ENCODE measurements around the gene OSBPL9.

The OSBPL9 gene

DNA sequence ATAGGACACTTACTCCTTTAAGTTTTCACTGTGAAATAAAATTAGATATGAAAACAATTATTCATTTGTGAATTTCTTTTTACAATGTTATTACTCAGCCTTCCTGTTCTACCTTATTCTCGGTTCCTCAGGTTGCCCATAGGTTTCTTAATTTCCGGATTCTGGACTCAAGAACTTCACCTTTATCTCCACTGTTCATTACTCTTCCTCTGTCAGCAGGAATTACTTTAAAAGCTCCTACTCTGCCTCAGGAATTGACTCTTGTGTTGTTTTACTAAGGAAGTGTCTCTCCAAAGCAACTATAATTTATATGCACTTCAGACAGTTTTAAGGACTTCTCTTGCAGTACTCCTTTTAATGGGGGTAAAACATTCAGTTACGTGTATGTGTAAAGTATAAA lies 123.8 kb downstream of the OSBPL9 start:
- DNase-seq (ENCODE audit: low read depth), result no peak

DNA sequence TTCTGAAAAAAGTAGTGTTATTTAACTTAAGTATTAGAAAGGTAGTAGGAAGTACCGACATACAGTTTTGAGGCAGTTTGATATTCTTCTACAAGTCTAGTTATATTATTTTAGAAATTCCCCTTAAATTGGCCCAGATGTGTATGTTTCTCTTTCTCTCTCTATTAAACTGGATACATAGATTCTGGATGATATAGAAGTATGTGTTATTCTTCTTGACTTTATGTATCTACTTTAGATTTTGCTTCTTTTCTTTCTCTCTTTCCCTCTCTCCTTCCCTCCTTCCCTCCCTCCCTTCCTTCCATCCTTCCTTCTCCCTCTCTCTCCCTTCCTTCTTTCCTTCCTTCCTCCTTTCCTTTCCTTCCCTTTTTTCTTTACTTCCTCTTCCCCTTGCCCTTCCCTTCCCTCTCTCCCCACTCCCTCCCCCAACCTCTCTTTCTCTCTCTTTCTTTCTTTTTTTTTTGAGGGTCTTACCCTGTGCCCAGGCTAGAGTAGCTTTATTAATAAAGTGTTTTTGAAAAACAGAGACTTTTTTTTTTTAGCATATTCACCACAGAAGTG lies 124.3 kb downstream of the OSBPL9 start:
- no peak for DNase-seq (ENCODE audit: low read depth)

DNA sequence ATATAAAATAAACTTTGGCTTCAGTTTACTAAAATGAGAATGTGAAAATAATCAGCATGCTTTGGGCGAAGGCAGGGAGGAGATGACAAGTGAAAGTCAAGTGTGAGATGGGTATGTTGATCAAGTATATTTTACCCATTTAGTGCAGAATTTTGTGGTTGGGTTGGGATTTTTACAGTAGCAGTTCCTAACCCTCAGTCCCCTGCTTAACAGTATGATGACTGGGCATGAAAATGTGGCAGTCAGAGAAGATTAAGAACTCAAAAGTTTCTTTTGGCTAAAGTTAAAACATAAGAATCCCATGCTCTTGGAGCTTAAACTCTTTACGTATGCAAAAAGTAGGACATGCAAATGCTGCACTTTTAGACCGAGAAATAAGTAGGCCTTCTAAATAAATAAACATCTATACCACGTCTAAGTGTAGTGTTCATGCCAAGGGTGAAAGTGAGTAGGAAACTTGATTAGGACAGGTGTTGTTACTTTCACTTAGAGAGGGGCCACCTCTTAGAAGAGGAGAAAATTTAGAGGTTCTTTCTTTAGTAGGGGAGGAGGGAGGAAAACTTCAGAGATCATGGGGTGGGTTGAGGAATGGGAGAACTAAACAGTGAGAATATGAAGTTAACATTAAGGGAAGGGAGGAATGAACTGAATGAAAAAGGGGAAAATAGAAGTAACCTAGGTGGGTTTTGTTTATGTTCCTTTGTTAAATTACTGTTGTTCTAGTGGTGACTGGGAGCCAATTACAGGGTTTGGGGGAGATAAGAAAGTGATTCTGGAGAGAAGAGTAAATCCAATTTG lies 127.8 kb downstream of the OSBPL9 start:
- no peak for DNase-seq (ENCODE audit: low read depth)

DNA sequence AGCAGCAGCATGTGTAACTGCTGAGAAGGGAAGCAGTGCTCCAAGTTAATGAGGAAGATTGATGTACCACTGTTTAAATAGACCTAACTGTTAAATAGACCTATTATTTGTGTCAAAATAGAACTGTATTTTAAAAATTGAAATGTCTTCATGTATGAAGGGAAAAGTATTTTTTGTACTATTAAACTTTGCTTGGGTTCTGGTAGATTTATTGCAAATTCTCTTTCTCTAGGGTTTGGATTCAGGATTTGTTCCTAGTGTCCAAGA lies 128.3 kb downstream of the OSBPL9 start:
- no peak for DNase-seq (ENCODE audit: low read depth)

DNA sequence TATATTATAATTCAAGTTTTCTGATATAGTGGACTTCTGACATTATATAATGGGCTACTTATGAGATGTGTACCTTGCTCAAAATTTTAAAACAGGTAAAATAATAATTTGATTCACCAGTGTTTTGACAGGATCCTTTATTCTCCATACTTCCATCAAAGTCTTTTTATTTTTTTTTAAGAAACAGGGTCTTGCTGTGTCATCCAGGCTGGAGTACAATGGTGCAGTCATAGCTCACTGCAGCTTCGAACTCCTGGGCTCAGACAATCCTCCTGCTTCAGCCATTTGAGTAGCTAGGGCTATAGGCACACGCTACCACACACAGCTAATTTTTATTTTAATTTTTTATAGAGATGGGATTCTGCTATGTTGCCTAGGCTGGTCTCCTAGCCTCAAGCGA lies 132.3 kb downstream of the OSBPL9 start:
- no peak for DNase-seq (ENCODE audit: low read depth)

DNA sequence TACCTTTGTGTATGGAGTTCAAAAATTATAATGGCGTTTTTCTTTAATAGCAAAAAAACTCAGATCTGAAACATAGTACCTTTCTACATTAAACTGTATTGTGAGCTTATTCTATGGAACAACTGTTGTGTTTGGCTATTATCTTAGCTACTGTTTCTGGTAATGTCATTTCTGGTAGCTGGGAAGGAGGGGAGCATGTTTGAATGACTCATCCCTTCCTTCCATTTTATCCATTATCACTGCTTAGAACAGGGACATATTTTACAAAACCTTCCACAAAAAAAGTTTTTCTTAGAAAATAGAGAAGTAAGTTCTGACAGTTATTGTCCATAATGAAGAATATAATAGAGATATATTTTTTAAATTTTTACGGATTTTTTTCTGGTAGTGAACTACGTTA lies 133.3 kb downstream of the OSBPL9 start:
- no peak for DNase-seq (ENCODE audit: low read depth)

DNA sequence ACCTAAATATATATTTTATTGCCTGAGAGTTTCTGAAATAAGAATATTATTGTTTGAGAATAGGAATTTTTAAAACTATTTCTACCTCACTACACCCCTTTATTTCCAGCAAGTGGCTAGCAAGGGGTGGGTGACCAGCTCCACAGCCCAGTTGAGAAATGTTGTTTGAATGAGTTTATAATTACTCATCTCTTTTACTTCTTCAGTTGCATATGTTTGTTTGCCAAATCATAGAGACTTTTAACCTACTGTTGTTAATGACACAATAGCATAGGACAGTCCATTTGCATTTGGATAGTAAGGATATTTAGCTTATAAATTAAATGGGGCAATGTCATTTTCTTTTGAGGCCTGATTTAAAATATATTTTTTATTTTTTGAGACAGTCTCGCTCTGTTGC lies 133.8 kb downstream of the OSBPL9 start:
- no peak for DNase-seq (ENCODE audit: low read depth)

DNA sequence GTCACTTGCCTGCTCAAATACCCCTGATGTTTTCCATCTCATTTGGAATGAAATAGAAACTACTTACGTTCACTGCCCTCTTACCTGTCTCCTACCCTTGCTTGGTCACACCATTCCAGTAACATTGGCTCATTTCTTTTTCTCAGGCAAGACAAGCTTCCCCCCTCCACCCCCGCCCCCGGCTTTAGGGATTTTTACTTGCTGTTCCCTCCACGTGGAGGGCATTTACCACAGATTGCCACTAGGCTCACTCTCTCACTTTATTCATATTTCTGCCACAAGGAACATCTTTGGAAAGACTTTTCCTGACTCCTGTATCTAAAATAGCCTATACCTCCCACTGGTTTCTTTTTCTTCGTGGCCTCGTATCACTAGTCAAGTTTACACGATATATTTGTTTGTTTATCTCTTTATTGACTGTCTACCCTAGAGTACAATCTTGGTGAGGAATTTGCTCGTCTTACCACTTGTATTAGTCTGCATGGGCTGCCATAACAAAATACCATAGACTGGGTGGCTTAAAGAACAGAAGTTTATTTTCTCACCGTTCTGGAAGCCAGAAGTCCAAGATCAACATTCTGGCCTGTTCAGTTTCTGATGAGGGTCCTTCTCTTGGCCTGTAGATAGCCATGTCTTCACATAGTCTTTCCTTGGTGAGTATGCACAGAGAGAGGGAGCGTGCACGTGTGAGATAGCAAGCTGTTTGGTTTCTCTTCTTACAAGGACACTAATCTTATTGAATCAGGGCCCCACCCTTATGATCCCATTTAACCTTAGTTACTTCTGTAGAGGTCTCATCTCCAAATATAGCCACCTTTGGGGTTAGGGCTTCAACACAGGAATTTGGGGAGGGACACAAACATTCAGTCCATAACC lies 135.4 kb downstream of the OSBPL9 start:
- DNase-seq (ENCODE audit: low read depth), result no peak

DNA sequence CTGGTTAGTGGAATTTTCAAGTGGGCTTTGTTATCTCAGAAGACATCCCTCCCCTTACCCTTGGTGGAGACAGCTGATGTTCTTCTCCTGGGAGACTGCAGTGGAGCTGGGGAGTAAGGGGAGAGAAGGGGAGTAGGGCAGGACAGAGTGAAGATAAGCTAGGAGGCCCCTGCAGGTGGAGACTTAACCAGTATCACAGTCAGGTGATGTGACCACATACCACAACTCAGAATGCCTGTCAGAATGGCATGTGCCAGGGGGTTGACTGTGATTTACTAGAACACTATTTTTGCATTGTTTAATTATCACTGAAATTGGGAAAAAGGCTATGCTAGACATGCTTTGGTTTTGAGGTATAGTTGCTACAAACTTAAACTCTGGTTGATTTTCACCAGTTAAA lies 137.1 kb downstream of the OSBPL9 start:
- no peak for DNase-seq (ENCODE audit: low read depth)

DNA sequence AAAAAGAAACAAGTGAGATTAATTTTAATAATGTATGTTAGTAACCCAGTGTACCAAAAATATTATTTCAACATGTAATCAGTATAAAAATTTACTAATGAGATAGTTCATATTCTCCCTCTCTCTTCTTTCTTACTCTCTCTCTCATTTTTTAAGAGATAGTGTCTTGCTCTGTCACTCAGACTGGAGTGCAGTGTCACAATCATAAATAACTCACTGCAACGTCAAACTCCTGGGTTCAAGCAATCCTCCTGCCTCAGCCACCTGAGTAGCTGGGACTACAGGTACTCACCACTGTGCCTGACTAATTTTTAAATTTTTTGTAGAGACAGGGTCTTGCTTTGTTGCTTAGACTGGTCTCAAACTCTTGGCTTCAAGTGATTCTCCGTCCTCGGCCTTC lies 137.8 kb downstream of the OSBPL9 start:
- DNase-seq (ENCODE audit: low read depth), result no peak

DNA sequence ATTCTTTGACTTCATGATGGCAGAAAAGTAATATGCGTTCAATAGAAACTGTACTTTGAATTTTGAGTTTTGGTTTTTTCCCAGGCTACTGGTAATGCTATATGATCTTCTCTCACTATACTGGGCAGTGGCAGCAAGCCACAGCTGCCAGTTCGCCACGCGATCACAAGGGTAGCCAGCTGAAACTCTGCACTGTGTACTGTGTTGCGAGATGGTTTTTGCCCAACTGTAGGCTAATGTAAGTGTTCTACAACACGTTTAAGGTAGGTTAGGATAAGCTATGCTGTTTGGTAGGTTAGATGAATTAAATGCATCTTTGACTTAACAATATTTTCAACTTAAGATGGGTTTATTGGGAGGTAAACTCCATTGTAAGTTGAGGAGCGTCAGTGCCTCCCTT lies 138.5 kb downstream of the OSBPL9 start:
- DNase-seq (ENCODE audit: low read depth), result no peak

DNA sequence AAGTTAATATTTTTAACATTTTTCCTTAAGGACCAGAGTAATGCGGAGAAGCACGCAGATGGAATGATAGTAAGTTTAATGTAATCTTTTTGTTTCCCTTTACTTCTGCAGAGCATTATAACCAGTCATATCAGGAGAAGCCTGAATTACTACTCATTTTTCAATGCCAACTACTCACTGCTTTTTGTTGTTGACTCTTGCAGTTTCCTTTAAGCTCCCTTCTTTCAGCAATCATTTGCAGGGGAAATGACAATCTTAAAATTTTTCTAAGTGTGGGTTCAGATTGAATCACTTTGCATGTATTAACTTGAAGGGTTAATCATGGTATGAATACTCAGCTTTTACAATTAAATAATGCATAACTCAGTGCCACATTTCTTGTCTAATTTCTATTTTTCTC lies 139.4 kb downstream of the OSBPL9 start:
- DNase-seq (ENCODE audit: low read depth), result no peak

DNA sequence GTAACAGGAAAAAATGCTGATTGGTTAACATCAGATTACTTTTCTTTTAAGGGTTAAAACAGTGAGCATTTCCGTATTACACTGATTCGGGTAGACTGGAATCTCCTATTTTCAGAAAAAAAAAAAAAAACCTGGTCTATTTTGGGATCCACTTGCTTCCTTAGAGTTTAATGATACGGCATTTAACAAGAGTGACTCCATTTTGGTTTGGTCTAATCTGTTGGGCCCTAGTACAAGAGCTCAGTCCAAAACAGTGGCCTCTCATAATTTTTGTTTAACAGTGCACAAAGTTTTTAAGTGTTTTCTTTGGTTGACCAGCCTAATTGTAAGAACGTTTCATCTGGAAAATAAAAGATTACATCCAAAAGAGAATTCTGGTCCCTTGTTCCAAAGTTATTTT lies 141.4 kb downstream of the OSBPL9 start:
- no peak for DNase-seq (ENCODE audit: low read depth)

DNA sequence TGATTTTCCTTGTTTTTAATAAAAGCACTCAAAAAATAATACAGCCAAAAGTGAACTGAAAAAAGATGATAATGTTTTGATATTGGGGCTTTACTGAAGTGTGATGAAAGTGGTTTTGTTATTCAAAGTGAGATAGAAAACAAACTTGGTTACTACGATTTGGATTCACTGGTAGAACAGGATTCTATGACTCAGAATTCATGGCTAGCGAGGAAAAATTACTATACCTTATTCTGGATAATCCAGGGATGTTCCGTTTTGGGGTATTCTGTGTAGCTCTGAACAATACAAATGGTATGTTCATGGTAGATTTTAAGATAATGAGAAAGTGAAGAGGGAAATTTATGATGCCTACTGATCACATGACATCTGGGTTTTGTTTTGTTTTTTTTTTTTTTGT lies 144.0 kb downstream of the OSBPL9 start:
- DNase-seq (ENCODE audit: low read depth), result no peak

DNA sequence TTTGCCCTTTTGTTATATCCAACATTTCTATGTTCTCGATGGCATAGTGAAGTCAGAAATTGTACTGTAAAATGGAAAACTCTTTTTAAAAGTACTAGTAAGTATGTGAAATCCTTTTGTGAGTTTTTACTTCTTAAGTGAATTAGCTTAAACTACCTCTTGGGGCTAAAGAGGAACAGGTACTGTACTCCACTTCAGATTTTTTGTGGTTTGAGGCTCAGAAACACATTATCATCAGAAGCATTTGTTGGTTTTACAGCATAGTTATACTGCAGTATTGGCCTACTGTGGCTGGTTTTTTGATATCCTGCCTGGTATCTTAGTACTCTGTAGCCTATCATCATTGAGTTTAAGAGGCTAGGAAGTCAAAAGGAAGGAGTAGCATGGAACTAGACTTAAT lies 144.5 kb downstream of the OSBPL9 start:
- no peak for DNase-seq (ENCODE audit: low read depth)

DNA sequence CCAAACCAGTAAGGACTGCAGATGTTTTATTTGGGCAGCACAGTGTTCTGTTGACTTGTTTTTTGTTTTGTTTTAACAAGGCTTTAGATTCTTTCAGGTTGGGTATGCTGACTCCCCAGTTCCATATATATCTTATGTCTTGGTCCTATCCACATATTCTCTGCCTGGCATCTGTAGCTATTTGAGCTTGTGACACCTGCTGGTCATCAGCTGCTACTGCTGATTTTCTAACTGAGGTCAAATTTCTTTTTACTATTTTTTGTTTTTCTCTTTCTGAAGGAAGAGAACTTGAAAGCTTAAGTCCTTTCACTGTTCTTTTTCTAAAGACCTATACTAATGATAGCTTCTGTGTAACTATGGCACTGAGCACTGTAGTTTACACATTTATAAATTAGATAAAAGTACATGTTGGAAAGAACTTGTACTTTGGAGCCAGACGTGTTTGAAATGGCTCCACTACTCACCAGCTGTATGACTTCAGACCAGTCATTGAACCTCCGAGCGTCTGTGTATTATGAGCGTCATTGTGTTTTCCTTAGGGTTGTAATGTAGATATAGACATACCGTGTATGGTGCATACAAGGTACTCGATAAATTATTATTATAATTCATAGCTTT lies 152.2 kb downstream of the OSBPL9 start:
- DNase-seq (ENCODE audit: low read depth), result no peak

DNA sequence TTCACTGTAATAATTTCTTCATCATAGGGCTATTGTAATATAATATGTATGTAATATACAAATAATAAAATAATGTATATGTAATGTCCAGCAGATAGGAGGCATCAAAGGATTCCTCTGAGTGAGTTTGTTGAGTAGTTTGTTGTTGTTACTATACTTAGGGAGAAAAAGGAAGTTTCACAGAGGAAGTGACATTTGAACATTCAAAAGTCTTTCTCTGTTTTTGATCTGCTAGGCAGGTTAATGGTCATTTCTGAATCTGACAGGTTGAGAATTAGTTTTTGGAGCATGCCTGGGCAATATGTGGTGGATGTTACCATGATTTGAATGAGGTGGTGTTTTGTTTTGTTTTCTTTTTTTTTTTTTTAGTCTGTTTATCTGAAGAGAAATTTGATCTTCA lies 159.5 kb downstream of the OSBPL9 start:
- DNase-seq (ENCODE audit: low read depth), result no peak

DNA sequence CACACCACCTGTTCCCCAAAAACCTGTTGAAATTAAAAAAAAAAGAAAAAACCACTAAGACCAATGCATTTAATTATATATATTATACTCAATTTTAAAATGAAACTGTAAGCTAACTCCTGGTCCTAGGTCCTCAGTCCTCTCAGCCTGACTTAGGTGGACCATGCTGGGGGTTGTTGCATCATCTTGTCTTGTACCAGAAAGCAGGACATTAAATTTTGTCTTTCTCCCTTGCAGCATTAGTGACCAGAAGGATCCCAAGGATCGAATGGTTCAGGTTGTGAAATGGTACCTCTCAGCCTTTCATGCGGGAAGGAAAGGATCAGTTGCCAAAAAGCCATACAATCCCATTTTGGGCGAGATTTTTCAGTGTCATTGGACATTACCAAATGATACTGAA lies 164.0 kb downstream of the OSBPL9 start:
- DNase-seq (ENCODE audit: low read depth), result no peak

DNA sequence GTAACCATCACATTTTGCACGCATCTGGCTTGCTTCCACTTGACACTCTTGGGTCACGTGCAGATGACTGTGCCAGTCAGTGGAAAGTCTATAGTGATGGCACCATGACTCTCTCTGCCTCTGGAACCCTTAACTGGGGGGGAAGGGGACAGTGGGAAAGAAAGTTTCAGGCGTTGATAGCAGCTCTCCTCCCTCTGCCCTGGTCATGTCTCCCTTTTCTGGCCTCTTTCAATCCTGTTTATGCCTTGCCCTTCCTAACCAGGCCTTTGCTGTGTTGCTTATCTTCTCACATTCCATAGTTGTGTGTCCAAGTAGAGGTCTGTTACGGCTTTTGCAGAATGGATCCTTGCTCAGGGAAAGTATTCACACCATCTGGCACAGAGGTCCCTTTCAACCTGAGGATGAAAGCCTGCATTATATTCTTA lies 168.1 kb downstream of the OSBPL9 start:
- DNase-seq (ENCODE audit: low read depth), result no peak

DNA sequence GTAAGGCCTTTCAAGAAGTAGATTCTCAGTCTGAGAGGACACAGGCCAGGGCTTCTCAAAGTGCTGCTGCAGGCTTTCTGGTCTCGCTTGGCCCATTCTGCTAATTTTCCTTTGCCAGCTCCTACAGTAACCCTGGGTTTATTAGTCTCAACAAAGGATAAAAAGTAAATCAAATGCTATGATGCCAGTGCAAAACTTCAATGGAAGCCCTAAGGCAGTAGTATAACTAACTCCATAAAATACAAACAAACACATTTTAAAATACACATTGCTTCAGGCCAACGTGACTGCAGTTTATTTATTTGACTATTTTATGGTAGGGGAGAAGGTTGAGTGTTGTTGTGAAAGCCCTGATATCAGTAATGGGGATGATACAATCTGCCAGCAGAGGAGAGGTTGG lies 172.0 kb downstream of the OSBPL9 start:
- no peak for DNase-seq (ENCODE audit: low read depth)

DNA sequence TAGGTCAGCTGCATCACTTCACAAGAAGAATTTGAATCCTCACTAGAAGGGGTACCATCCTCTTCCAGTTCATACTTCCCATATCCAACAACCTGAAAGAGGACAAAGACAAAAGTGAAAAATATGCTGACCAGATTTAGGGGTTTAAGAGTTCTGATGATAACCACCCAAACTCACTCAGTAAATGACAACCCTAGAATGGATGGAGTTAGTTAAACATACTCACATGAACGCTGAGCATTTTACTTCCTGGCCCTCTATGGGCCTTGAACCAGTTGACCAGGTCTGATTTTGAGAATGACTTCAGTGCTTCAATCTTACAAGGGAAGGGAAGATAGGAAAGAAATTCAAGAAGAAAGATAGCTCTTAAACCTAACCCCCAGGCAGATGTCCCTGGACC lies 172.4 kb downstream of the OSBPL9 start:
- no peak for DNase-seq (ENCODE audit: low read depth)

DNA sequence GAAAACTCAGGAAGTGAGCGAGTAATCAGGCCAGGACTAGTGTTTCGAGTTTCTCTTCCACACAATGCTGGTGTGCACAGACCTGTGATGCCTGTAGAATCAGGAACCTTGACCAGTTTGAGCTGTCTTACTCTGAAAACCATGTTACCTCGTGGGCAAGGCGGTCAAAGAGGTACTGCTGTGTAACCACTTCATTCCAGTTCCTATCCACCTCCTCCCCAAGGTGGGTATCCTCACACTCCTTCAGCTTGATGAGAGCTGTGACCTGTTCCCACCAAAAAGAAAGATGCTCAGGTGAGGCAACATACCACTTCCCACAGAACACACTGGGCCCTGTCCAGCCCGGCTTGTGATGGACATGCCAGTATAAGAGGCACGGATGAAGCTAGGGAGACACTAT lies 173.5 kb downstream of the OSBPL9 start:
- no peak for DNase-seq (ENCODE audit: low read depth)

DNA sequence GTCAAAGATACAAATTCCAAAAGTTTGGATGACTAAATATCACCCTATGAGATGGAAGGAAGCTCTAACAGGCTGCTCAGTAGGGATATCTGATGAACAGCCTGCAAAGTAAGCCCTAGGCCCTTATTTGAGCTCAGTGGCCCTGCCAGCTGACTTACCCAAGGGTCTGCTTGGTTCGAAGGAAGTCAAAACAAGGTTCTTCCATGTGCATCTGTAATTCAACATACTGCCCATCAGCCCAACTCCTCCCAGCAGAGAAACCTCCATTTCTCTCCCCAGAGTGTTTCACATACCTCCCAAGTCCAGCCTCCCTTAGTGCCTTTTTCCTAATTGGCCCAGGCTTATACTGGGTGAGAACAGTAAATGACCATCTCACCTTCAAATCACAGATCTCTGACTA lies 175.0 kb downstream of the OSBPL9 start:
- DNase-seq (ENCODE audit: low read depth), result no peak

Measured in GM04503 (cell line).